GM23248 (cell line): ENCODE results near the gene ZNF142.

Source experiments
- EZH2 ChIP-seq: fragments of 200-600 bp; sonication (generic); IDR thresholded peaks from 2 replicates; pipeline ENCODE4 v1.6.1; 2018; ENCODE audit warnings: antibody characterized with exemption, mild to moderate bottlenecking; ENCODE audit not compliant: insufficient read depth, poor library complexity, severe bottlenecking
- EZH2phosphoT487 ChIP-seq: fragments of 200-600 bp; sonication (generic); IDR thresholded peaks from 2 replicates; pipeline ENCODE4 v1.6.1; 2018; ENCODE audit warnings: antibody characterized with exemption, moderate library complexity, mild to moderate bottlenecking, low read depth; ENCODE audit not compliant: insufficient read depth

- no peak for TF ChIP-seq EZH2phosphoT487
- TF ChIP-seq EZH2, result no peak
Observed at GRCh38 chr2:218701806-218702205, 42.4 kb upstream of the ZNF142 start.
